Stomach (tissue), 9 donors: ENCODE data around the gene FHOD3. TPM values are rescaled to one million over a fixed set of nuclear protein-coding genes. Genes with fewer than 3 reads are reported as not detected.

Source experiments
- DNase-seq, 2 donors: peaks; one replicate each; pipeline versions ENCODE4 v3.0.0 to v3.0.0-alpha.2; 2013 to 2019
- H3K27ac ChIP-seq, 5 donors: fragments of 200-600 bp in 4 of 5; sonication (generic) in 4 of 5; one replicate each; pipeline ENCODE4 v1.5.1; 2013 to 2019; ENCODE audit warnings: mild to moderate bottlenecking in 1 of 5, moderate library complexity in 1 of 5
- H3K27me3 ChIP-seq, 3 donors: fragments of 200-600 bp; sonication (generic); one replicate each; pipeline ENCODE4 v1.5.1; 2017 to 2019; ENCODE audit warnings: mixed run types in 1 of 3
- H3K36me3 ChIP-seq, 4 donors: fragments of 200-600 bp; sonication (generic); 1 replicate in 3 of 4; 2 replicates in 1 of 4; pipeline ENCODE4 v1.5.1; 2016 to 2019
- H3K4me1 ChIP-seq, 4 donors: fragments of 200-600 bp; sonication (generic); one replicate each; pipeline ENCODE4 v1.5.1; 2016 to 2019
- H3K4me3 ChIP-seq, 4 donors: fragments of 200-600 bp; sonication (generic) in 3 of 4; one replicate each; pipeline ENCODE4 v1.5.1; 2016 to 2019; ENCODE audit warnings: mild to moderate bottlenecking in 1 of 4
- H3K9me3 ChIP-seq, 4 donors: fragments of 200-600 bp; sonication (generic); one replicate each; pipeline ENCODE4 v1.5.1; 2016 to 2019
- CTCF ChIP-seq, 7 experiments: fragments of 450-650 bp in 4 of 7; fragments of 200-600 bp in 3 of 7; sonication (generic) in 3 of 7; IDR thresholded peaks; one replicate each; pipeline ENCODE4 v1.5.1; 2016 to 2019; ENCODE audit warnings: antibody characterized with exemption in 7 of 7, control low read depth in 2 of 7, mild to moderate bottlenecking in 1 of 7
- EP300 ChIP-seq: sonication (generic); formaldehyde crosslinking; IDR thresholded peaks from one replicate; pipeline ENCODE4 v1.6.1; 2017; ENCODE audit warnings: antibody characterized with exemption
- POLR2A ChIP-seq, 4 donors: fragments of 450-650 bp; IDR thresholded peaks; one replicate each; pipeline ENCODE4 v1.6.1; 2016; ENCODE audit warnings: antibody characterized with exemption in 4 of 4, control low read depth in 2 of 4, mild to moderate bottlenecking in 1 of 4, moderate library complexity in 1 of 4
- POLR2AphosphoS5 ChIP-seq, 3 donors: sonication (generic); formaldehyde crosslinking; IDR thresholded peaks; one replicate each; pipeline ENCODE4 v1.6.1; 2016; ENCODE audit warnings: antibody characterized with exemption in 3 of 3
- WGBS, 5 donors: extraction: QIAGEN DNeasy Blood & Tissue Kit in 3 of 5; methylation state at CpG; one replicate each; pipeline versions ENCODE4 v1.1.5 to v1.1.7; 2013 to 2018; 5-methylcytosine and 5-hydroxymethylcytosine counted together
- intact Hi-C: fragments of 100-400 bp; cut with DNase I; formaldehyde crosslinking; loops from one replicate; pipeline ENCODE4 v1.15.1; 2023; ENCODE audit warnings: low total_unique reads
- polyA plus RNA-seq, 3 donors: library from polyadenylated mRNA; stranded (reverse); fragments of 200-250 nt; gene quantifications; one replicate each; pipeline ENCODE4 v1.2.3, GENCODE V29; 2013
- total RNA-seq, 5 donors: library from RNA; depleted of rRNA; stranded (reverse); fragments of >200 nt; gene quantifications; one replicate each; pipeline versions ENCODE4 v1.1.0 to v1.2.3, GENCODE V29; 2014 to 2016
- donor health status: healthy with polysubstance abuse.
- donor health status: Bipolar disorder and iron deficiency.
- donor health status: healthy.

The FHOD3 gene
- total and polyA plus RNA-seq, 8 donors = under 0.01 to 9.1 (median 4.6) TPM

- no peaks in the 10 kb centered on the region for H3K4me1 ChIP-seq
- 85 to 91% (median 88%) methylated on average over 7 of the region's 7 CpGs for WGBS, 5 donors
- no peak overlapping the region for H3K4me3 ChIP-seq
- TF ChIP-seq CTCF (IDR thresholded peaks at IDR 0.05) = no peak
- TF ChIP-seq POLR2AphosphoS5 (IDR thresholded peaks at IDR 0.05) = no peak
- TF ChIP-seq POLR2A (IDR thresholded peaks at IDR 0.05) = no peak
- TF ChIP-seq EP300 = no peak
- H3K9me3 ChIP-seq = no peaks in the 10 kb centered on the region
- intact Hi-C loops = no loop called here
- H3K36me3 ChIP-seq = peaks cover 0 to 3% (median 0%) of the 10 kb centered on the region in 4 donors
- no peak overlapping the region for H3K27ac ChIP-seq
- no peak for DNase-seq
- H3K27me3 ChIP-seq = no peaks in the 10 kb centered on the region
These were observed 41.4 kb upstream of the FHOD3 start for GRCh38 chr18:36256094-36256493.

GRCh38 chr18:36262971-36263370 lies 34.5 kb upstream of the FHOD3 start:
- TF ChIP-seq EP300 (no peak), POLR2AphosphoS5 (IDR thresholded peaks at IDR 0.05) (no peak), POLR2A (IDR thresholded peaks at IDR 0.05) (no peak), CTCF (IDR thresholded peaks at IDR 0.05) (no peak)
- no peaks in the 10 kb centered on the region for H3K36me3 ChIP-seq
- H3K4me3 ChIP-seq = no peak overlapping the region
- WGBS, 5 donors = 90 to 100% (median 98%) methylated on average over 1 of the region's 1 CpG
- no peak overlapping the region for H3K27ac ChIP-seq
- intact Hi-C loops = no loop called here
- no peaks in the 10 kb centered on the region for H3K27me3 ChIP-seq
- no peaks in the 10 kb centered on the region for H3K9me3 ChIP-seq
- no peaks in the 10 kb centered on the region for H3K4me1 ChIP-seq
- no peak for DNase-seq

GRCh38 chr18:36264283-36264682 lies 33.2 kb upstream of the FHOD3 start:
- intact Hi-C loops = no loop called here

DNA sequence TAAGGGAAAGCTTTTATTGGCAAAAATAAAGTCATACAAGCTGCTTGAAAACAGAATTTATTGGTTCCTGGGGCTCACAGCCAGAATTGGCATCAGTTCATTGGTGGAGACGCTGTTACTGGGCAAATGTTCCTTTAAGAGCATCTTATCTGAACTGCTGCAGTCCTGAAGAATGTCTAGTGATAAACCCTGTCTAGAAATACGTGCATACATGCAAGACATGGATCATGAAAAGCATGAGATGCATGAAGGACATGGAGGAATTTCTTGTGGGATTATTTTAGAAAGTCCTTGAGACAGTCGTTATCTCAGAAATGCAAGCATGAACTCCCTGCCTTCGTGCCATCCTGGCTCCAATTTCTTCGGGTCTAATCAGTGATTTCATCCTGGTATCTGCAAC lies 32.5 kb upstream of the FHOD3 start:
- no peak for DNase-seq
- Histone ChIP-seq H3K27ac (no peak overlapping the region), H3K9me3 (no peaks in the 10 kb centered on the region), H3K4me3 (no peak overlapping the region), H3K27me3 (no peaks in the 10 kb centered on the region), H3K36me3 (no peaks in the 10 kb centered on the region), H3K4me1 (no peaks in the 10 kb centered on the region)
- intact Hi-C loops = no loop called here
- TF ChIP-seq CTCF (IDR thresholded peaks at IDR 0.05) = no peak
- no peak for TF ChIP-seq EP300
- 38 to 45% (median 41%) methylated on average over 5 of the region's 5 CpGs for WGBS, 5 donors

More at GRCh38 chr18:36264283-36264682, 33.2 kb upstream of the FHOD3 start:
- TF ChIP-seq POLR2A (IDR thresholded peaks at IDR 0.05) (no peak), POLR2AphosphoS5 (IDR thresholded peaks at IDR 0.05) (no peak), CTCF (IDR thresholded peaks at IDR 0.05) (no peak), EP300 (no peak)
- no peak for DNase-seq
- no peaks in the 10 kb centered on the region for H3K4me1 ChIP-seq
- H3K36me3 ChIP-seq = no peaks in the 10 kb centered on the region
- no peaks in the 10 kb centered on the region for H3K27me3 ChIP-seq
- 86 to 93% (median 89%) methylated on average over 8 of the region's 8 CpGs for WGBS, 5 donors
- no peaks in the 10 kb centered on the region for H3K9me3 ChIP-seq
- H3K27ac ChIP-seq = no peak overlapping the region
- H3K4me3 ChIP-seq = no peak overlapping the region
